ENCODE results near the gene XRCC1. TPM values are rescaled to one million over a fixed set of nuclear protein-coding genes. Genes with fewer than 3 reads are reported as not detected.

XRCC1 gene
- total and polyA plus RNA-seq, 9 of the 15 experiments (the other 6 are each of a cell fraction or from before 2014, with no cell fraction given), result 1.5 to 36.9 (median 24.9) TPM

DNA sequence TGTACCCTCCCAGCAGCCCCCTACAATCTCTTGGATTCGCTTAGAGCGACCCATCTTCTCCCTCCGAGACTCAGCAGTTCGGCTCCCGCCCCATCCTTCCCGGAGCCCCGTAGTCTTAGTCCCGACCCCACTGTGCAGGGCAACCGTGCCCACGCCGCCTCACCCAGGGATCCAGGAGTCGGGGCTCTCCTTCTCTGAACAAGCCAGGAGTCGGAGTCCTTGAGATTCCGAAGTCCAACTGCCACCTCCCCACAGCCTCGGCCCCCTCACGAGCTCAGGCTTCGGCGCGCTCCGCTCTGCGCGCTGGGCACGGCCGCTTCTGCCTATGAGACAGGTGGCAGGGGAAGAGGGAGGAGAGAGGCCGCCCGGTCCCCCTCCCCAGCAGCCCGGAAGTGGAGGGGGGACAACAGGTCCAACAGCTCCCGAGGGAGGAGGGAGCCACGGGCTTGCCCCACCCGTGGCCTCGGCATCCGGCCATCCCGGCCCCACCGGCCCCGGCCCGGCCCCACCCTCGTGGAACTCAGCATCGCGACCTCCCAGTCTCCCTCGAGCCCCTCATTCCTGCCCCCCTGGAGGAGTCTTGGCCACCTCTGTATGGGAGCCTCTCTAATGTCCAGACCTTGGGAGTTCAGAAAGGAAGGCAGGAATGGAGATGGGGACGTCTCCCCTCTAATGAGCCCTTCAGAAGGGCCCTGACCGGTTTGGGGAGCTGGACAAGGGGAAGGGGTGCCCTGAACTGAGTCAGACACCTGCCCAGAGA, 70.7 kb downstream of the XRCC1 start, which contains the start of gene PHLDB3 (continued):
- peak; percentile 1 for TF ChIP-seq MEIS2 (IDR thresholded peaks at IDR 0.05; ENCODE audit: partially characterized antibody)
- TF ChIP-seq ZFX (CRISPR knock-in tag; IDR thresholded peaks at IDR 0.05), result peak; percentile 37; the same call in 1 of the 2 replicates
- TF ChIP-seq SRSF1 (IDR thresholded peaks at IDR 0.05; ENCODE audit: low read depth, low read length), result no peak
- peak; percentile 65 for TF ChIP-seq RBFOX2 (IDR thresholded peaks at IDR 0.05; ENCODE audit: low read depth, low read length)
- TF ChIP-seq NR2C1 (IDR thresholded peaks at IDR 0.05), result 0 out of 2 replicates have a peak, but pooled peaks have one; percentile 14
- no peak; the same call in 1 of the 2 replicates for TF ChIP-seq NR2C1 (tag; IDR thresholded peaks at IDR 0.05)
- TF ChIP-seq ZBTB7A (IDR thresholded peaks at IDR 0.05; ENCODE audit: borderline replicate concordance, control insufficient read depth, low read depth, low read length), result peak; percentile 25; the same call in 1 of the 2 replicates
- TF ChIP-seq KHSRP (IDR thresholded peaks at IDR 0.05), result no peak

DNA sequence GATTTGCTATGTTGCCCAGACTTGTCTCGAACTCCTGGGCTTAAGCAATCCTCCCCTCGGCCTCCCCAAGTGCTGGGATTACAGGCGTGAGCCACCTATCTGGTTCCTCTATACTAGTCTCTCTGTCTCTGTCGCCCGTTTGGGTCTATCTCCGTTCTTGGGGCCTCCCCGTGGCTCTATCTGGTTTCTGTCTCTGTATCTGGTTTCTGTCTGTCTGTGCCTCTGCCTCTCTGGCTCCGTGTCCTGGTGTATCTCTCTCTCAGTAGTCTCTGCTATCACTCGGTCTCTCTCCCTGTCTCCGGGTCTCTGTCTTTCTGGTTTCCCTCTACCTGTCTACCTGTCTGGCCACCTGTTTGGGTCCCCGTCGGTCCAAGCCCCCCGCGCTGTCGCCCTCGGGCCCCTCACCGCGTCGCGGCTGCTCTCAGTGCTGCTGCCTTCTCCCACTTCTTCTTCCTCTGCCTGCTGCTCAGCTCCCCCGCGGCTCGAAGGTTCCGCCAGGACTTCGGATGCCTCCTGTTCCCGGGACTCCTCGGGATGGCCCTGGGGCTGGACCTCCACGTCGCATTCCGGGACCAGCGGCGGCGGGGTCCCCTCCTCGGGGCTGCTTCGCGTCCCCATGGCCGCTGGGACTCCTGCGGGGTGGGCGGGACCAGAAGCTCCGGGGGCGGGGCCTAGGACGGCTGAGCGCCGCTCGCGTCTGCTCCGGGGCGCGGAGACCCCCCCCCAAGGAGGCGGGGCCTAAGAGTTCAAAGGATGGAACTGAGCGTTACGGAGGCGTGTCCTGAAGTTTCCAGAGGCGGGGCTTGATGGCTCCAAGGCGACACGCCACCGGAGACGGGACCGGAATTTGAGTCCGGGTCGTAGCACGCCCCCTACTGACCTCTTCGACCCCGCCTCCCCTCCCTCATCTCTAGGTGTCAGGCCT, 71.6 kb downstream of the XRCC1 start:
- Histone ChIP-seq H3K27ac (ENCODE audit: extremely low read depth, low read depth, low read length) (peak overlapping the region; percentile 65), H2AFZ (ENCODE audit: low read depth, low read length) (peak overlapping the region; percentile 99), H3K79me2 (ENCODE audit: control insufficient read depth, insufficient read depth, low read length) (no peaks in the 10 kb centered on the region), H3K4me2 (ENCODE audit: insufficient read depth, low read length) (peak overlapping the region; percentile 87), H3K27me3 (ENCODE audit: control insufficient read depth in 2 of 2, insufficient read depth in 2 of 2, low read length in 2 of 2) (no peaks in the 10 kb centered on the region), H3K9me1 (ENCODE audit: control insufficient read depth, insufficient read depth, low read length) (no peaks in the 10 kb centered on the region), H4K20me1 (replicated peaks; ENCODE audit: control insufficient read depth, insufficient read depth, low read length) (no peaks in the 10 kb centered on the region), H3K9me3 (replicated peaks; ENCODE audit: control insufficient read depth, insufficient read depth, low read depth, low read length) (no peaks in the 10 kb centered on the region), H3K9ac (ENCODE audit: insufficient read depth in 1 of 2, low read depth in 2 of 2, low read length in 2 of 2) (peak overlapping the region; percentile 77 to 96), H3K36me3 (ENCODE audit: control insufficient read depth, insufficient read depth, low read length) (0 out of 3 replicates have a peak, but pooled peaks cover 2% of the 10 kb centered on the region), H3K4me3 (peak overlapping the region; percentile 70), H3K4me1 (replicated peaks in 1 of 2; ENCODE audit: control insufficient read depth in 2 of 2, insufficient read depth in 2 of 2, low read length in 2 of 2) (peaks cover 21 to 33% of the 10 kb centered on the region in 2 experiments)
- ATAC-seq (peak; percentile 97), FAIRE-seq (peak; percentile 91), DNase-seq (ENCODE audit: extremely low read depth in 1 of 4, low spot score in 3 of 4) (peak; percentile 97 to 99 (median 98))
- whole genome bisulfite sequencing (ENCODE audit: insufficient coverage, low coverage, missing lambda C conversion rate), result under 1% methylated on average over 32 of the region's 64 CpGs
- no TSS peak for BruUV-seq (replicated peaks)
- in situ Hi-C loops (cut with MboI), result no loop called here
- CTCF ChIA-PET (ENCODE audit: low intra/inter-chr PET ratio), result interaction anchor here (0.6 to 0.7 kb wide), 2 partner anchors 57 to 63 kb away, joined by 3 to 9 read pairs; no protein-coding TSS in a partner anchor
- POLR2A ChIA-PET, result interaction anchor here (0.6 to 1.0 kb wide), 6 partner anchors 10 to 173 kb away, joined by 3 to 4 read pairs (median 3); partner anchors contain the start of genes IRGQ and ZNF576
- intact Hi-C loops (cut with micrococcal nuclease), result loop anchor here (5.0 kb wide), 2 partner anchors 41 to 56 kb away; no protein-coding TSS in a partner anchor
- TF ChIP-seq, protein P1, sequence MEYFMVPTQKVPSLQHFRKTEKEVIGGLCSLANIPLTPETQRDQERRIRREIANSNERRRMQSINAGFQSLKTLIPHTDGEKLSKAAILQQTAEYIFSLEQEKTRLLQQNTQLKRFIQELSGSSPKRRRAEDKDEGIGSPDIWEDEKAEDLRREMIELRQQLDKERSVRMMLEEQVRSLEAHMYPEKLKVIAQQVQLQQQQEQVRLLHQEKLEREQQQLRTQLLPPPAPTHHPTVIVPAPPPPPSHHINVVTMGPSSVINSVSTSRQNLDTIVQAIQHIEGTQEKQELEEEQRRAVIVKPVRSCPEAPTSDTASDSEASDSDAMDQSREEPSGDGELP (CRISPR knock-in tag; IDR thresholded peaks at IDR 0.05; ENCODE audit: borderline replicate concordance), result peak; percentile 46; the same call in 1 of the 2 replicates
- peak; percentile 79 for TF ChIP-seq POLR2G (IDR thresholded peaks at IDR 0.05; ENCODE audit: low read depth, low read length)
- no peak for TF ChIP-seq PTRF (tag; IDR thresholded peaks at IDR 0.05)
- peak; percentile 26 for TF ChIP-seq MEIS2 (IDR thresholded peaks at IDR 0.05; ENCODE audit: partially characterized antibody)
- peak; percentile 48 for TF ChIP-seq CTBP1 (IDR thresholded peaks at IDR 0.05; ENCODE audit: borderline replicate concordance)
- no peak for TF ChIP-seq ZNF274 (IDR thresholded peaks at IDR 0.05; ENCODE audit: borderline replicate concordance, low read depth, low read length)
- peak; percentile 65; the same call in 1 of the 2 replicates for TF ChIP-seq HDGF (IDR thresholded peaks at IDR 0.05)
- TF ChIP-seq LEF1 (IDR thresholded peaks at IDR 0.05), result no peak
- 0 out of 2 replicates have a peak, but pooled peaks have one; percentile 36 for TF ChIP-seq SMAD4 (CRISPR knock-in tag; conservative IDR thresholded peaks at IDR 0.05)
- no peak for TF ChIP-seq ATF1 (CRISPR knock-in tag; IDR thresholded peaks at IDR 0.05)
- peak; percentile 10 for TF ChIP-seq ATF1 (tag; IDR thresholded peaks at IDR 0.05)
- TF ChIP-seq NFE2 (IDR thresholded peaks at IDR 0.05; ENCODE audit: low read depth), result no peak
- no peak for TF ChIP-seq ZNF644 (tag; IDR thresholded peaks at IDR 0.05; ENCODE audit: low read depth)
